ENCODE measurements around the gene HECW1. TPM values are rescaled to one million over a fixed set of nuclear protein-coding genes. Genes with fewer than 3 reads are reported as not detected.

Gene HECW1
- total and polyA plus RNA-seq, 2 of the 13 experiments (the other 11 are each of a cell fraction or from before 2014, with no cell fraction given), result not detected

DNA sequence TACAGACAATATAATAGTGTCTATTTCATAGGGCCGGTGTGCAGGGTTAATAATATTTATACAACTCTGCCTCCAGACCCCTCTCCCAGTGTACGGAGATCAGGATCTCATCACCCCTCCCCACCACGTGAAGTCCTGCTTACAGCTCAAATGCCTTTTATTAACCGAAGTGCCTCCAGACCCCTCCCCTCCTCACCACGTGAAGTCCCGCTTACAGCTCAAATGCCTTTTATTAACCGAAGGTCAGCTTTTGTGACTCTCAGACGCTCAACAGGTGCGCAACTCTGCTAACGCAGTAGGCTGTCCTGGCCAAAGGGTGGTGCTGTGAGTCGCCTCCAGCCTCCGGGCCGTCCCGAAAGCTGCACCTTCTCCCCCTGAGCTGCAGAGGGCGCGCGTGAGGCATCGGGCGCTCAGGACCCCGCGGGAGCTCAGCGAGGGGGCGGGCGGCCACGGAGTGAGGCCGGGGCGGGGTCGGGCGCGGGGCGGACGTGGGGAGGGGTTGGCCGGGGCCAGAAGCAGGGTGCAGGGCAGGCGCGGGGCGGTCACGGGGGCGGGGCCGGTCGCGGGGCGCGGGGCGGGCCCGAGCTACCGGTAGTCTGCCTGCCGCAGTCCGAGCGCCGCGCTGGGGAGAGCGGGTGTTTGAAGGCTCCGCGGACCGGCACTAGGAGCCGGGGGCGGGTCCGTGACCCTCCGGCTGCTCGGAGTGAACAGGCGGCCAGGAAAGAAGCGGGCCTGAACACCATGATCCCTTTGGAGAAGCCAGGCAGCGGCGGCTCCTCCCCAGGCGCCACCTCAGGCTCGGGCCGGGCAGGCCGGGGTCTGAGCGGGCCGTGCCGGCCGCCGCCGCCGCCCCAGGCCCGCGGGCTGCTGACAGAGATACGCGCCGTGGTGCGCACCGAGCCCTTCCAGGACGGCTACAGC is 470.3 kb downstream of the HECW1 start, which contains the start of gene STK17A (continued):
- TF ChIP-seq, protein P1, sequence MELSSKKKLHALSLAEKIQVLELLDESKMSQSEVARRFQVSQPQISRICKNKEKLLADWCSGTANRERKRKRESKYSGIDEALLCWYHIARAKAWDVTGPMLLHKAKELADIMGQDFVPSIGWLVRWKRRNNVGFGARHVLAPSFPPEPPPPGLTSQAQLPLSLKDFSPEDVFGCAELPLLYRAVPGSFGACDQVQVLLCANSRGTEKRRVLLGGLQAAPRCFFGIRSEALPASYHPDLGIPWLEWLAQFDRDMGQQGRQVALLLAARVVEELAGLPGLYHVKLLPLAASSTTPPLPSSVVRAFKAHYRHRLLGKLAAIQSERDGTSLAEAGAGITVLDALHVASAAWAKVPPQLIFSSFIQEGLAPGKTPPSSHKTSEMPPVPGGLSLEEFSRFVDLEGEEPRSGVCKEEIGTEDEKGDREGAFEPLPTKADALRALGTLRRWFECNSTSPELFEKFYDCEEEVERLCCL (CRISPR knock-in tag; IDR thresholded peaks at IDR 0.05; ENCODE audit: borderline replicate concordance), result no peak
- TF ChIP-seq ZSCAN20 (CRISPR knock-in tag; IDR thresholded peaks at IDR 0.05; ENCODE audit: borderline replicate concordance) (peak; percentile 63), NFYC (CRISPR knock-in tag; IDR thresholded peaks at IDR 0.05) (no peak), PHB2 (IDR thresholded peaks at IDR 0.05; ENCODE audit: partially characterized antibody) (no peak), KAT8 (CRISPR knock-in tag; IDR thresholded peaks at IDR 0.05) (peak; percentile 48; the same call in 1 of the 2 replicates), ZFP82 (CRISPR knock-in tag; IDR thresholded peaks at IDR 0.05; ENCODE audit: borderline replicate concordance) (no peak), ZNF605 (CRISPR knock-in tag; IDR thresholded peaks at IDR 0.05) (no peak; the same call in 1 of the 2 replicates), ZSCAN12 (CRISPR knock-in tag; IDR thresholded peaks at IDR 0.05) (no peak), SMARCE1 (IDR thresholded peaks at IDR 0.05; ENCODE audit: borderline replicate concordance) (no peak), EED (CRISPR knock-in tag; IDR thresholded peaks at IDR 0.05) (0 out of 2 replicates have a peak, but pooled peaks have one; percentile 54), RBM39 (IDR thresholded peaks at IDR 0.05; ENCODE audit: low read depth, low read length, poor library complexity, severe bottlenecking) (peak; percentile 22), PITX1 (CRISPR knock-in tag; IDR thresholded peaks at IDR 0.05) (peak; percentile 64; the same call in 1 of the 2 replicates), ATRX (CRISPR knock-in tag; IDR thresholded peaks at IDR 0.05; ENCODE audit: borderline replicate concordance) (no peak), TBX2 (CRISPR knock-in tag; IDR thresholded peaks at IDR 0.05; ENCODE audit: borderline replicate concordance) (peak; percentile 44; the same call in 1 of the 2 replicates), CBFB (CRISPR knock-in tag; IDR thresholded peaks at IDR 0.05) (no peak), ZNF329 (CRISPR knock-in tag; IDR thresholded peaks at IDR 0.05; ENCODE audit: low read depth) (peak; percentile 84; the same call in 1 of the 2 replicates), SP2 (CRISPR knock-in tag; IDR thresholded peaks at IDR 0.05) (no peak), CBX1 (IDR thresholded peaks at IDR 0.05; ENCODE audit: low read depth) (peak; percentile 73), TEAD3 (CRISPR knock-in tag; optimal IDR thresholded peaks at IDR 0.05; ENCODE audit: borderline replicate concordance) (peak; percentile 43), SMAD1 (CRISPR knock-in tag; IDR thresholded peaks at IDR 0.05; ENCODE audit: borderline replicate concordance, low read depth) (no peak), YEATS4 (CRISPR knock-in tag; IDR thresholded peaks at IDR 0.05; ENCODE audit: borderline replicate concordance) (no peak), GABPB1 (CRISPR knock-in tag; IDR thresholded peaks at IDR 0.05) (peak; percentile 64)
- TF ChIP-seq, protein P2, sequence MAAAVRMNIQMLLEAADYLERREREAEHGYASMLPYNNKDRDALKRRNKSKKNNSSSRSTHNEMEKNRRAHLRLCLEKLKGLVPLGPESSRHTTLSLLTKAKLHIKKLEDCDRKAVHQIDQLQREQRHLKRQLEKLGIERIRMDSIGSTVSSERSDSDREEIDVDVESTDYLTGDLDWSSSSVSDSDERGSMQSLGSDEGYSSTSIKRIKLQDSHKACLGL (CRISPR knock-in tag; IDR thresholded peaks at IDR 0.05), result peak; percentile 69; the same call in 1 of the 2 replicates
- TF ChIP-seq, protein P3, sequence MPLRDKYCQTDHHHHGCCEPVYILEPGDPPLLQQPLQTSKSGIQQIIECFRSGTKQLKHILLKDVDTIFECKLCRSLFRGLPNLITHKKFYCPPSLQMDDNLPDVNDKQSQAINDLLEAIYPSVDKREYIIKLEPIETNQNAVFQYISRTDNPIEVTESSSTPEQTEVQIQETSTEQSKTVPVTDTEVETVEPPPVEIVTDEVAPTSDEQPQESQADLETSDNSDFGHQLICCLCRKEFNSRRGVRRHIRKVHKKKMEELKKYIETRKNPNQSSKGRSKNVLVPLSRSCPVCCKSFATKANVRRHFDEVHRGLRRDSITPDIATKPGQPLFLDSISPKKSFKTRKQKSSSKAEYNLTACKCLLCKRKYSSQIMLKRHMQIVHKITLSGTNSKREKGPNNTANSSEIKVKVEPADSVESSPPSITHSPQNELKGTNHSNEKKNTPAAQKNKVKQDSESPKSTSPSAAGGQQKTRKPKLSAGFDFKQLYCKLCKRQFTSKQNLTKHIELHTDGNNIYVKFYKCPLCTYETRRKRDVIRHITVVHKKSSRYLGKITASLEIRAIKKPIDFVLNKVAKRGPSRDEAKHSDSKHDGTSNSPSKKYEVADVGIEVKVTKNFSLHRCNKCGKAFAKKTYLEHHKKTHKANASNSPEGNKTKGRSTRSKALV (CRISPR knock-in tag; IDR thresholded peaks at IDR 0.05), result peak; percentile 7; the same call in 1 of the 2 replicates
- TF ChIP-seq, protein P4, sequence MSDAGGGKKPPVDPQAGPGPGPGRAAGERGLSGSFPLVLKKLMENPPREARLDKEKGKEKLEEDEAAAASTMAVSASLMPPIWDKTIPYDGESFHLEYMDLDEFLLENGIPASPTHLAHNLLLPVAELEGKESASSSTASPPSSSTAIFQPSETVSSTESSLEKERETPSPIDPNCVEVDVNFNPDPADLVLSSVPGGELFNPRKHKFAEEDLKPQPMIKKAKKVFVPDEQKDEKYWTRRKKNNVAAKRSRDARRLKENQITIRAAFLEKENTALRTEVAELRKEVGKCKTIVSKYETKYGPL (CRISPR knock-in tag; IDR thresholded peaks at IDR 0.05), result peak; percentile 61; the same call in 1 of the 2 replicates

Measured in HepG2 (cell line).